Panc1 (cell line): ENCODE data around the gene ZSCAN25. TPM values are rescaled to one million over a fixed set of nuclear protein-coding genes. Genes with fewer than 3 reads are reported as not detected.

ENCODE experiments used
- ATAC-seq: fragments of 200-7000 bp; cut with Tn5 transposase; 2 replicates; pipeline ENCODE4 v1.9.1; 2020; ENCODE audit warnings: mild to moderate bottlenecking, moderate library complexity
- BruUV-seq: library from RNA; stranded (reverse); fragments of 400-500 nt; replicated peaks from 2 replicates; lab custom pipeline; 2021; lab: Mats Ljungman, UMichigan
- CTCF ChIA-PET: fragments of 300-600 bp; sonication (Branson Sonifier 250); formaldehyde crosslinking; loops from one replicate; lab custom pipeline; 2022; ENCODE audit warnings: antibody characterized with exemption; lab: Charles Lee
- POLR2A ChIA-PET: fragments of 300-600 bp; sonication (Branson Sonifier 250); formaldehyde crosslinking; loops from one replicate; lab custom pipeline; 2022; ENCODE audit warnings: antibody characterized with exemption; lab: Charles Lee
- DNase-seq: peaks from one replicate; pipeline ENCODE4 v3.0.0-alpha.2; 2010; ENCODE audit warnings: low read depth, low spot score
- H3K27ac ChIP-seq: 2 replicates; pipeline ENCODE4 v1.5.1; 2011; ENCODE audit warnings: mild to moderate bottlenecking, low read length, inconsistent platforms
- H3K27me3 ChIP-seq: fragments of 200-500 bp; sonication (Bioruptor generic); 2 replicates; pipeline ENCODE4 v1.6.0; 2014; ENCODE audit warnings: low read length, inconsistent platforms; ENCODE audit not compliant: control insufficient read depth, insufficient read depth
- H3K36me3 ChIP-seq: fragments of 200-500 bp; sonication (Bioruptor generic); 2 replicates; pipeline ENCODE4 v1.5.1; 2014; ENCODE audit warnings: inconsistent platforms, mild to moderate bottlenecking, low read length, moderate library complexity; ENCODE audit not compliant: control insufficient read depth, insufficient read depth
- H3K4me1 ChIP-seq: 2 replicates; pipeline ENCODE4 v1.5.1; 2011; ENCODE audit warnings: inconsistent platforms, mild to moderate bottlenecking, low read length, moderate library complexity; ENCODE audit not compliant: control insufficient read depth, insufficient read depth
- H3K4me3 ChIP-seq, 2 experiments: 2 replicates each; pipeline ENCODE4 v1.5.1; 2011 to 2012; ENCODE audit warnings: low read depth in 2 of 2, low read length in 2 of 2, mild to moderate bottlenecking in 2 of 2, inconsistent platforms in 1 of 2, moderate library complexity in 1 of 2
- H3K9me3 ChIP-seq: fragments of 200-500 bp; sonication (Bioruptor generic); 2 replicates; pipeline ENCODE4 v1.5.1; 2014; ENCODE audit warnings: low read depth, mild to moderate bottlenecking, inconsistent platforms, low read length, moderate library complexity; ENCODE audit not compliant: control insufficient read depth, insufficient read depth
- CTCF ChIP-seq: fragments of 450-650 bp; IDR thresholded peaks from 2 replicates; pipeline ENCODE4 v1.5.1; 2017; ENCODE audit warnings: mild to moderate bottlenecking
- POLR2AphosphoS5 ChIP-seq: IDR thresholded peaks from 2 replicates; pipeline ENCODE4 v1.6.1; 2012; ENCODE audit warnings: mild to moderate bottlenecking, low read depth, low read length, moderate library complexity
- REST ChIP-seq, 2 experiments: IDR thresholded peaks; 2 replicates each; pipeline ENCODE4 v1.6.1; 2011 to 2012; ENCODE audit warnings: low read depth in 2 of 2, control low read depth in 1 of 2, low read length in 1 of 2, mild to moderate bottlenecking in 1 of 2, moderate library complexity in 1 of 2; ENCODE audit not compliant: insufficient read depth in 1 of 2
- SIN3A ChIP-seq: IDR thresholded peaks from 2 replicates; pipeline ENCODE4 v1.6.1; 2012; ENCODE audit warnings: low read depth, mild to moderate bottlenecking, low read length, moderate library complexity, borderline replicate concordance; ENCODE audit not compliant: insufficient read depth
- TCF7L2 ChIP-seq: IDR thresholded peaks from 2 replicates; pipeline ENCODE4 v1.6.1; 2011; ENCODE audit warnings: mild to moderate bottlenecking, low read depth, low read length, inconsistent platforms
- in situ Hi-C: cut with HindIII; loops from 2 replicates; pipeline ENCODE4 v1.10.0; 2016; ENCODE audit warnings: low sequenced_read_pairs, low pct_unique_long_range_greater_than_20kb
- intact Hi-C: fragments of 100-400 bp; cut with micrococcal nuclease; formaldehyde crosslinking; loops from one replicate; pipeline ENCODE4 v1.10.0; 2022; ENCODE audit not compliant: unreplicated experiment
- total RNA-seq: library from RNA; stranded (reverse); gene quantifications from one replicate; pipeline ENCODE4 v1.2.1, GENCODE V29; 2021; ENCODE audit not compliant: unreplicated experiment

The ZSCAN25 gene
- total RNA-seq, 1 experiment from 2014 or later, result 14.8 TPM

- intact Hi-C loops, result no loop called here
- no TSS peak for BruUV-seq
- H3K4me3 ChIP-seq, result no peak overlapping the region
Measured at GRCh38 chr7:99667179-99667578, 50.4 kb downstream of the ZSCAN25 start.

GRCh38 chr7:99668541-99668940 lies 51.8 kb downstream of the ZSCAN25 start:
- H3K4me3 ChIP-seq, result no peak overlapping the region
- H3K4me1 ChIP-seq, result no peaks in the 10 kb centered on the region
- in situ Hi-C loops, result no loop called here
- intact Hi-C loops, result no loop called here
- BruUV-seq, result no TSS peak
- CTCF ChIA-PET, result no interaction called here
- H3K27me3 ChIP-seq, result no peaks in the 10 kb centered on the region
- DNase-seq (no peak), ATAC-seq (no peak)
- TF ChIP-seq POLR2AphosphoS5, result no peak
- TF ChIP-seq SIN3A, result no peak
- TF ChIP-seq TCF7L2, result no peak
- no peak for TF ChIP-seq CTCF
- TF ChIP-seq REST (IDR thresholded peaks at IDR 0.05; ENCODE audit: insufficient read depth in 1 of 2, low read depth in 2 of 2, low read length in 1 of 2), result no peak
- H3K27ac ChIP-seq, result no peak overlapping the region
- no peaks in the 10 kb centered on the region for H3K9me3 ChIP-seq
- POLR2A ChIA-PET, result interaction anchor here (0.7 kb wide), 1 partner anchor 25 kb away, joined by 3 read pairs; no protein-coding TSS in a partner anchor
- H3K36me3 ChIP-seq, result no peaks in the 10 kb centered on the region

More at GRCh38 chr7:99667179-99667578, 50.4 kb downstream of the ZSCAN25 start:
- Histone ChIP-seq H3K36me3 (no peaks in the 10 kb centered on the region), H3K4me1 (no peaks in the 10 kb centered on the region), H3K27ac (no peak overlapping the region), H3K9me3 (no peaks in the 10 kb centered on the region), H3K27me3 (no peaks in the 10 kb centered on the region)
- no peak for DNase-seq
- ChIA-PET CTCF (no interaction called here), POLR2A (no interaction called here)
- ATAC-seq, result no peak
- in situ Hi-C loops, result no loop called here
- no peak for TF ChIP-seq REST (IDR thresholded peaks at IDR 0.05; ENCODE audit: insufficient read depth in 1 of 2, low read depth in 2 of 2, low read length in 1 of 2)
- no peak for TF ChIP-seq SIN3A
- no peak for TF ChIP-seq CTCF
- TF ChIP-seq POLR2AphosphoS5, result no peak
- TF ChIP-seq TCF7L2, result no peak
